Panc1 (cell line): ENCODE measurements around the gene CD37. TPM values are rescaled to one million over a fixed set of nuclear protein-coding genes. Genes with fewer than 3 reads are reported as not detected.
"Not testable (repeated sequence)": the region's sequence is repeated elsewhere in the genome, so short reads cannot be mapped to it uniquely, and the experiment has no call there.

Experiments used
- ATAC-seq: fragments of 200-7000 bp; cut with Tn5 transposase; 2 replicates; pipeline ENCODE4 v1.9.1; 2020; ENCODE audit warnings: mild to moderate bottlenecking, moderate library complexity
- BruUV-seq: library from RNA; stranded (reverse); fragments of 400-500 nt; replicated peaks from 2 replicates; lab custom pipeline; 2021; lab: Mats Ljungman, UMichigan
- CTCF ChIA-PET: fragments of 300-600 bp; sonication (Branson Sonifier 250); formaldehyde crosslinking; loops from one replicate; lab custom pipeline; 2022; ENCODE audit warnings: antibody characterized with exemption; lab: Charles Lee
- POLR2A ChIA-PET: fragments of 300-600 bp; sonication (Branson Sonifier 250); formaldehyde crosslinking; loops from one replicate; lab custom pipeline; 2022; ENCODE audit warnings: antibody characterized with exemption; lab: Charles Lee
- DNase-seq: peaks from one replicate; pipeline ENCODE4 v3.0.0-alpha.2; 2010; ENCODE audit warnings: low read depth, low spot score
- H3K27ac ChIP-seq: 2 replicates; pipeline ENCODE4 v1.5.1; 2011; ENCODE audit warnings: mild to moderate bottlenecking, low read length, inconsistent platforms
- H3K27me3 ChIP-seq: fragments of 200-500 bp; sonication (Bioruptor generic); 2 replicates; pipeline ENCODE4 v1.6.0; 2014; ENCODE audit warnings: low read length, inconsistent platforms; ENCODE audit not compliant: control insufficient read depth, insufficient read depth
- H3K36me3 ChIP-seq: fragments of 200-500 bp; sonication (Bioruptor generic); 2 replicates; pipeline ENCODE4 v1.5.1; 2014; ENCODE audit warnings: inconsistent platforms, mild to moderate bottlenecking, low read length, moderate library complexity; ENCODE audit not compliant: control insufficient read depth, insufficient read depth
- H3K4me1 ChIP-seq: 2 replicates; pipeline ENCODE4 v1.5.1; 2011; ENCODE audit warnings: inconsistent platforms, mild to moderate bottlenecking, low read length, moderate library complexity; ENCODE audit not compliant: control insufficient read depth, insufficient read depth
- H3K4me3 ChIP-seq, 2 experiments: 2 replicates each; pipeline ENCODE4 v1.5.1; 2011 to 2012; ENCODE audit warnings: low read depth in 2 of 2, low read length in 2 of 2, mild to moderate bottlenecking in 2 of 2, inconsistent platforms in 1 of 2, moderate library complexity in 1 of 2
- H3K9me3 ChIP-seq: fragments of 200-500 bp; sonication (Bioruptor generic); 2 replicates; pipeline ENCODE4 v1.5.1; 2014; ENCODE audit warnings: low read depth, mild to moderate bottlenecking, inconsistent platforms, low read length, moderate library complexity; ENCODE audit not compliant: control insufficient read depth, insufficient read depth
- CTCF ChIP-seq: fragments of 450-650 bp; IDR thresholded peaks from 2 replicates; pipeline ENCODE4 v1.5.1; 2017; ENCODE audit warnings: mild to moderate bottlenecking
- POLR2AphosphoS5 ChIP-seq: IDR thresholded peaks from 2 replicates; pipeline ENCODE4 v1.6.1; 2012; ENCODE audit warnings: mild to moderate bottlenecking, low read depth, low read length, moderate library complexity
- REST ChIP-seq, 2 experiments: IDR thresholded peaks; 2 replicates each; pipeline ENCODE4 v1.6.1; 2011 to 2012; ENCODE audit warnings: low read depth in 2 of 2, control low read depth in 1 of 2, low read length in 1 of 2, mild to moderate bottlenecking in 1 of 2, moderate library complexity in 1 of 2; ENCODE audit not compliant: insufficient read depth in 1 of 2
- SIN3A ChIP-seq: IDR thresholded peaks from 2 replicates; pipeline ENCODE4 v1.6.1; 2012; ENCODE audit warnings: low read depth, mild to moderate bottlenecking, low read length, moderate library complexity, borderline replicate concordance; ENCODE audit not compliant: insufficient read depth
- TCF7L2 ChIP-seq: IDR thresholded peaks from 2 replicates; pipeline ENCODE4 v1.6.1; 2011; ENCODE audit warnings: mild to moderate bottlenecking, low read depth, low read length, inconsistent platforms
- in situ Hi-C: cut with HindIII; loops from 2 replicates; pipeline ENCODE4 v1.10.0; 2016; ENCODE audit warnings: low sequenced_read_pairs, low pct_unique_long_range_greater_than_20kb
- intact Hi-C: fragments of 100-400 bp; cut with micrococcal nuclease; formaldehyde crosslinking; loops from one replicate; pipeline ENCODE4 v1.10.0; 2022; ENCODE audit not compliant: unreplicated experiment
- total RNA-seq: library from RNA; stranded (reverse); gene quantifications from one replicate; pipeline ENCODE4 v1.2.1, GENCODE V29; 2021; ENCODE audit not compliant: unreplicated experiment

CD37 gene
- total RNA-seq, 1 experiment from 2014 or later: 0.33 TPM

- H3K9me3 ChIP-seq, H3K27ac ChIP-seq, in situ Hi-C loops, DNase-seq, intact Hi-C loops, CTCF ChIA-PET, H3K4me3 ChIP-seq, H3K36me3 ChIP-seq, H3K4me1 ChIP-seq, ATAC-seq, BruUV-seq, POLR2A ChIA-PET, H3K27me3 ChIP-seq: not testable (repeated sequence)
Observed at GRCh38 chr19:49289286-49289685, 45.9 kb upstream of the CD37 start.

GRCh38 chr19:49290517-49290916 lies 44.7 kb upstream of the CD37 start:
- in situ Hi-C loops: no loop called here
- intact Hi-C loops: no loop called here
- H3K27me3 ChIP-seq: no peaks in the 10 kb centered on the region
- no peaks in the 10 kb centered on the region for H3K9me3 ChIP-seq
- no peaks in the 10 kb centered on the region for H3K4me1 ChIP-seq
- DNase-seq (no peak), ATAC-seq (no peak)
- H3K4me3 ChIP-seq: no peak overlapping the region
- ChIA-PET CTCF (no interaction called here), POLR2A (no interaction called here)
- BruUV-seq: no TSS peak
- no peak for TF ChIP-seq REST (IDR thresholded peaks at IDR 0.05; ENCODE audit: insufficient read depth in 1 of 2, low read depth in 2 of 2, low read length in 1 of 2)
- TF ChIP-seq TCF7L2: no peak
- no peak for TF ChIP-seq CTCF
- no peak for TF ChIP-seq POLR2AphosphoS5
- no peak for TF ChIP-seq SIN3A
- H3K36me3 ChIP-seq: no peaks in the 10 kb centered on the region
- no peak overlapping the region for H3K27ac ChIP-seq

GRCh38 chr19:49294401-49294800 lies 40.8 kb upstream of the CD37 start:
- DNase-seq (no peak), ATAC-seq (no peak)
- Histone ChIP-seq H3K27me3 (no peaks in the 10 kb centered on the region), H3K4me1 (no peaks in the 10 kb centered on the region), H3K9me3 (no peaks in the 10 kb centered on the region), H3K36me3 (no peaks in the 10 kb centered on the region), H3K27ac (no peak overlapping the region), H3K4me3 (no peak overlapping the region)
- TF ChIP-seq SIN3A: no peak
- no peak for TF ChIP-seq REST (IDR thresholded peaks at IDR 0.05; ENCODE audit: insufficient read depth in 1 of 2, low read depth in 2 of 2, low read length in 1 of 2)
- TF ChIP-seq CTCF: no peak
- no peak for TF ChIP-seq TCF7L2
- no peak for TF ChIP-seq POLR2AphosphoS5
- in situ Hi-C loops (no loop called here), intact Hi-C loops (no loop called here)
- POLR2A ChIA-PET: no interaction called here
- CTCF ChIA-PET: no interaction called here
- BruUV-seq: no TSS peak
